Muscle layer of colon (tissue), 2 donors: ENCODE data around the gene C15orf40.
"Not testable (repeated sequence)": the region's sequence is repeated elsewhere in the genome, so short reads cannot be mapped to it uniquely, and the experiment has no call there.

Experiments
- H3K27ac ChIP-seq: one replicate; pipeline ENCODE4 v1.7.0; 2013; ENCODE audit warnings: low read depth, mild to moderate bottlenecking, low read length, moderate library complexity
- H3K27me3 ChIP-seq, 2 donors: one replicate each; pipeline ENCODE4 v1.7.0; 2013; ENCODE audit warnings: low read length in 2 of 2, mild to moderate bottlenecking in 2 of 2; ENCODE audit not compliant: insufficient read depth in 2 of 2, control insufficient read depth in 1 of 2
- H3K36me3 ChIP-seq: one replicate; pipeline ENCODE4 v1.7.0; 2013; ENCODE audit warnings: mild to moderate bottlenecking, low read length; ENCODE audit not compliant: insufficient read depth
- H3K4me1 ChIP-seq: one replicate; pipeline ENCODE4 v1.7.0; 2013; ENCODE audit warnings: mild to moderate bottlenecking, low read length; ENCODE audit not compliant: insufficient read depth
- H3K4me3 ChIP-seq, 2 donors: one replicate each; pipeline ENCODE4 v1.7.0; 2013; ENCODE audit warnings: low read length in 2 of 2, low read depth in 1 of 2, mild to moderate bottlenecking in 1 of 2, moderate library complexity in 1 of 2
- H3K9ac ChIP-seq: one replicate; pipeline ENCODE4 v1.7.0; 2013; ENCODE audit warnings: low read length
- H3K9me3 ChIP-seq: one replicate; pipeline ENCODE4 v1.7.0; 2013; ENCODE audit warnings: mild to moderate bottlenecking, low read length
- donor health status: abdominal sarcoma.
- donor health status: Adenocarcinoma of cecum.

The C15orf40 gene

GRCh38 chr15:83016906-83017305 lies 5.5 kb upstream of the C15orf40 start:
- no peaks in the 10 kb centered on the region for H3K27me3 ChIP-seq
- peaks cover 20% of the 10 kb centered on the region for H3K36me3 ChIP-seq
- H3K9ac ChIP-seq = no peak overlapping the region
- H3K4me3 ChIP-seq = no peak overlapping the region
- H3K9me3 ChIP-seq = no peaks in the 10 kb centered on the region
- H3K27ac ChIP-seq = no peak overlapping the region
- peaks cover 8% of the 10 kb centered on the region for H3K4me1 ChIP-seq

- Histone ChIP-seq H3K9ac (no peak overlapping the region), H3K4me1 (peaks cover 16% of the 10 kb centered on the region), H3K27me3 (no peaks in the 10 kb centered on the region), H3K9me3 (no peaks in the 10 kb centered on the region), H3K27ac (no peak overlapping the region), H3K36me3 (peaks cover 19% of the 10 kb centered on the region), H3K4me3 (no peak overlapping the region)
These were observed 3.9 kb upstream of the C15orf40 start for GRCh38 chr15:83015361-83015760.

- Histone ChIP-seq H3K4me3 (no peak overlapping the region), H3K4me1 (peaks cover 25% of the 10 kb centered on the region), H3K36me3 (peaks cover 16% of the 10 kb centered on the region), H3K9ac (no peak overlapping the region), H3K27me3 (no peaks in the 10 kb centered on the region), H3K9me3 (no peaks in the 10 kb centered on the region), H3K27ac (no peak overlapping the region)
These were observed 2.8 kb upstream of the C15orf40 start for GRCh38 chr15:83014205-83014653.

- H3K9me3 ChIP-seq = no peaks in the 10 kb centered on the region
- peaks cover 18% of the 10 kb centered on the region for H3K36me3 ChIP-seq
- H3K4me1 ChIP-seq = peaks cover 25% of the 10 kb centered on the region
- no peak overlapping the region for H3K9ac ChIP-seq
- H3K27ac ChIP-seq = no peak overlapping the region
- H3K4me3 ChIP-seq = peak overlapping the region in 1 of 2 donors; percentile 71
- H3K27me3 ChIP-seq = no peaks in the 10 kb centered on the region
These were observed 1.2 kb upstream of the C15orf40 start for GRCh38 chr15:83012636-83013035.

GRCh38 chr15:83012076-83012426 lies 612 bp upstream of the C15orf40 start:
- H3K4me3 ChIP-seq = peak overlapping the region; percentile 71 to 99
- peak overlapping the region; percentile 91 for H3K27ac ChIP-seq
- H3K4me1 ChIP-seq = peaks cover 25% of the 10 kb centered on the region
- H3K9me3 ChIP-seq = no peaks in the 10 kb centered on the region
- H3K27me3 ChIP-seq = no peaks in the 10 kb centered on the region
- peak overlapping the region; percentile 69 for H3K9ac ChIP-seq
- H3K36me3 ChIP-seq = peaks cover 20% of the 10 kb centered on the region

GRCh38 chr15:83010709-83011270 lies 649 bp downstream of the C15orf40 start:
- Histone ChIP-seq H3K4me3 (peak overlapping the region; percentile 71 to 99), H3K27ac (peak overlapping the region; percentile 91), H3K9me3 (no peaks in the 10 kb centered on the region), H3K27me3 (no peaks in the 10 kb centered on the region), H3K9ac (peak overlapping the region; percentile 69), H3K4me1 (peaks cover 25% of the 10 kb centered on the region), H3K36me3 (peaks cover 23% of the 10 kb centered on the region)

GRCh38 chr15:83000672-83001031 lies 10.8 kb downstream of the C15orf40 start:
- H3K9me3 ChIP-seq, H3K27me3 ChIP-seq, H3K27ac ChIP-seq, H3K36me3 ChIP-seq, H3K4me3 ChIP-seq, H3K9ac ChIP-seq, H3K4me1 ChIP-seq: not testable (repeated sequence)

GRCh38 chr15:82999905-83000671 lies 11.4 kb downstream of the C15orf40 start:
- Histone ChIP-seq H3K9ac (peak overlapping the region; percentile 11), H3K4me3 (peak overlapping the region; percentile 9 to 39), H3K27me3 (no peaks in the 10 kb centered on the region), H3K4me1 (peaks cover 7% of the 10 kb centered on the region), H3K36me3 (no peaks in the 10 kb centered on the region), H3K27ac (peak overlapping the region; percentile 10), H3K9me3 (no peaks in the 10 kb centered on the region)

- Histone ChIP-seq H3K9me3 (no peaks in the 10 kb centered on the region), H3K4me3 (no peak overlapping the region), H3K4me1 (peaks cover 7% of the 10 kb centered on the region), H3K27ac (no peak overlapping the region), H3K36me3 (no peaks in the 10 kb centered on the region), H3K9ac (no peak overlapping the region), H3K27me3 (no peaks in the 10 kb centered on the region)
These were observed 12.0 kb downstream of the C15orf40 start for GRCh38 chr15:82999426-82999825.

- Histone ChIP-seq H3K9ac (no peak overlapping the region), H3K9me3 (no peaks in the 10 kb centered on the region), H3K36me3 (peaks cover 4% of the 10 kb centered on the region), H3K4me1 (peaks cover 7% of the 10 kb centered on the region), H3K27me3 (no peaks in the 10 kb centered on the region), H3K27ac (no peak overlapping the region), H3K4me3 (no peak overlapping the region)
These were observed 15.5 kb downstream of the C15orf40 start for GRCh38 chr15:82995938-82996337.

- H3K27me3 ChIP-seq = no peaks in the 10 kb centered on the region
- no peak overlapping the region for H3K27ac ChIP-seq
- H3K9ac ChIP-seq = no peak overlapping the region
- H3K4me3 ChIP-seq = no peak overlapping the region
- peaks cover 4% of the 10 kb centered on the region for H3K36me3 ChIP-seq
- H3K4me1 ChIP-seq = peaks cover 4% of the 10 kb centered on the region
- H3K9me3 ChIP-seq = no peaks in the 10 kb centered on the region
These were observed 16.4 kb downstream of the C15orf40 start for GRCh38 chr15:82995076-82995475.

GRCh38 chr15:82993144-82993543 lies 18.3 kb downstream of the C15orf40 start:
- H3K36me3 ChIP-seq = peaks cover 14% of the 10 kb centered on the region
- H3K9me3 ChIP-seq = no peaks in the 10 kb centered on the region
- no peak overlapping the region for H3K9ac ChIP-seq
- H3K4me1 ChIP-seq = no peaks in the 10 kb centered on the region
- no peaks in the 10 kb centered on the region for H3K27me3 ChIP-seq
- H3K27ac ChIP-seq = no peak overlapping the region
- no peak overlapping the region for H3K4me3 ChIP-seq
